SK-N-SH treated with all-trans-retinoic acid at 6 μM for 48 hours (cell line): ENCODE results near the gene TMEM147.

Experiments used
- ATAC-seq: fragments of 200-7000 bp; cut with Tn5 transposase; 3 replicates; pipeline ENCODE4 v1.9.1; 2020; ENCODE audit warnings: mild to moderate bottlenecking, moderate library complexity
- BACH2 ChIP-seq: fragments of 250-450 bp; sonication (Bioruptor Pico); IDR thresholded peaks from 2 replicates; pipeline ENCODE4 v1.9.0; 2021; ENCODE audit warnings: mild to moderate bottlenecking, borderline replicate concordance
- CREB5 ChIP-seq: fragments of 250-450 bp; sonication (Bioruptor Pico); IDR thresholded peaks from 2 replicates; pipeline ENCODE4 v1.5.1; 2020; ENCODE audit warnings: low read depth, mild to moderate bottlenecking, moderate library complexity
- CSDC2 ChIP-seq: fragments of 250-450 bp; sonication (Bioruptor Pico); IDR thresholded peaks from 2 replicates; pipeline ENCODE4 v1.5.0; 2020; ENCODE audit warnings: mild to moderate bottlenecking, moderate library complexity
- CSRNP3 ChIP-seq: fragments of 250-450 bp; sonication (Bioruptor Pico); IDR thresholded peaks from 2 replicates; pipeline ENCODE4 v1.5.1; 2021; ENCODE audit warnings: mild to moderate bottlenecking, moderate library complexity
- ESRRG ChIP-seq: fragments of 250-450 bp; sonication (Bioruptor Pico); IDR thresholded peaks from 2 replicates; pipeline ENCODE4 v1.6.1; 2021; ENCODE audit warnings: mild to moderate bottlenecking
- GLIS3 ChIP-seq: fragments of 250-450 bp; sonication (Bioruptor Pico); IDR thresholded peaks from 2 replicates; pipeline ENCODE4 v1.5.0; 2020; ENCODE audit warnings: mild to moderate bottlenecking, moderate library complexity
- ISL1 ChIP-seq: fragments of 250-450 bp; sonication (Bioruptor Pico); IDR thresholded peaks from 2 replicates; pipeline ENCODE4 v2.1.2; 2022; ENCODE audit warnings: mild to moderate bottlenecking, moderate library complexity
- OSR1 ChIP-seq: fragments of 250-450 bp; sonication (Bioruptor Pico); IDR thresholded peaks from 2 replicates; pipeline ENCODE4 v1.8.0; 2022; ENCODE audit warnings: moderate library complexity, mild to moderate bottlenecking, inconsistent platforms
- POU6F1 ChIP-seq: fragments of 250-450 bp; sonication (Bioruptor Pico); IDR thresholded peaks from 2 replicates; pipeline ENCODE4 v1.8.0; 2021; ENCODE audit warnings: low read depth, mild to moderate bottlenecking, moderate library complexity, borderline replicate concordance
- PPARA ChIP-seq: fragments of 250-450 bp; sonication (Bioruptor Pico); IDR thresholded peaks from 2 replicates; pipeline ENCODE4 v1.5.0; 2020; ENCODE audit warnings: mild to moderate bottlenecking, borderline replicate concordance
- RARB ChIP-seq: fragments of 250-450 bp; sonication (Bioruptor Pico); IDR thresholded peaks from 2 replicates; pipeline ENCODE4 v1.8.0; 2021; ENCODE audit warnings: mild to moderate bottlenecking, moderate library complexity
- SNAI2 ChIP-seq: fragments of 250-450 bp; sonication (Bioruptor Pico); IDR thresholded peaks from 2 replicates; pipeline ENCODE4 v1.5.0; 2020; ENCODE audit warnings: mild to moderate bottlenecking, moderate library complexity
- TCF4 ChIP-seq: fragments of 250-450 bp; sonication (Bioruptor Pico); IDR thresholded peaks from 2 replicates; pipeline ENCODE4 v1.8.0; 2021; ENCODE audit warnings: mild to moderate bottlenecking, moderate library complexity, borderline replicate concordance
- TOX ChIP-seq: fragments of 250-450 bp; sonication (Bioruptor Pico); IDR thresholded peaks from 2 replicates; pipeline ENCODE4 v1.8.0; 2021; ENCODE audit warnings: mild to moderate bottlenecking, moderate library complexity, borderline replicate concordance
- TSHZ2 ChIP-seq: fragments of 250-450 bp; sonication (Bioruptor Pico); IDR thresholded peaks from 2 replicates; pipeline ENCODE4 v1.5.0; 2020; ENCODE audit warnings: mild to moderate bottlenecking, moderate library complexity
- ZC3H10 ChIP-seq: fragments of 250-450 bp; sonication (Bioruptor Pico); IDR thresholded peaks from 2 replicates; pipeline ENCODE4 v1.5.1; 2021; ENCODE audit warnings: mild to moderate bottlenecking, moderate library complexity
- ZFP3 ChIP-seq: fragments of 250-450 bp; sonication (Bioruptor Pico); IDR thresholded peaks from 2 replicates; pipeline ENCODE4 v1.5.0; 2020; ENCODE audit warnings: mild to moderate bottlenecking, moderate library complexity
- ZFP30 ChIP-seq: fragments of 450-650 bp; formaldehyde crosslinking; IDR thresholded peaks from 2 replicates; pipeline ENCODE4 v1.5.0; 2022; ENCODE audit warnings: mild to moderate bottlenecking, moderate library complexity
- ZNF565 ChIP-seq: fragments of 450-650 bp; formaldehyde crosslinking; conservative IDR thresholded peaks from 2 replicates; pipeline ENCODE4 v1.5.0; 2020; ENCODE audit warnings: low read depth, mild to moderate bottlenecking, moderate library complexity
- ZNF70 ChIP-seq: fragments of 450-650 bp; formaldehyde crosslinking; IDR thresholded peaks from 2 replicates; pipeline ENCODE4 v1.5.0; 2020; ENCODE audit warnings: mild to moderate bottlenecking, moderate library complexity
- ZNF8 ChIP-seq: fragments of 450-650 bp; formaldehyde crosslinking; IDR thresholded peaks from 2 replicates; pipeline ENCODE4 v1.5.0; 2020; ENCODE audit warnings: mild to moderate bottlenecking, moderate library complexity

The TMEM147 gene

GRCh38 chr19:35533201-35533821, 12.1 kb upstream of the TMEM147 start, which contains the start of gene GAPDHS (continued):
- TF ChIP-seq TSHZ2 (CRISPR knock-in tag) (no peak), ISL1 (no peak), OSR1 (CRISPR knock-in tag) (no peak), GLIS3 (CRISPR knock-in tag) (no peak), ZNF8 (CRISPR knock-in tag) (no peak), CSDC2 (CRISPR knock-in tag) (no peak), ZFP30 (CRISPR knock-in tag) (no peak), ZFP3 (CRISPR knock-in tag) (no peak), ZC3H10 (CRISPR knock-in tag) (no peak), TOX (CRISPR knock-in tag) (no peak), ZNF565 (CRISPR knock-in tag) (no peak), RARB (CRISPR knock-in tag) (no peak), CREB5 (CRISPR knock-in tag) (no peak)
- TF ChIP-seq, all 23 proteins: peak for 0

- ATAC-seq: peak; percentile 37
- TF ChIP-seq ZNF565 (CRISPR knock-in tag): no peak
- TF ChIP-seq TSHZ2 (CRISPR knock-in tag): no peak
- TF ChIP-seq GLIS3 (CRISPR knock-in tag): no peak
- no peak for TF ChIP-seq ESRRG
These were observed 11.5 kb upstream of the TMEM147 start for GRCh38 chr19:35533822-35534392.

- ATAC-seq: no peak
- TF ChIP-seq BACH2 (no peak), TCF4 (no peak), POU6F1 (CRISPR knock-in tag) (no peak)
These were observed 10.5 kb upstream of the TMEM147 start for GRCh38 chr19:35534803-35535480.

- TF ChIP-seq ZC3H10 (CRISPR knock-in tag): no peak
- no peak for TF ChIP-seq CSRNP3 (CRISPR knock-in tag)
- no peak for TF ChIP-seq ZFP3 (CRISPR knock-in tag)
- no peak for TF ChIP-seq PPARA (CRISPR knock-in tag)
- TF ChIP-seq RARB (CRISPR knock-in tag): no peak
- TF ChIP-seq TCF4: no peak
- no peak for TF ChIP-seq OSR1 (CRISPR knock-in tag)
- no peak for TF ChIP-seq SNAI2 (CRISPR knock-in tag)
- no peak for TF ChIP-seq ISL1
- TF ChIP-seq BACH2: no peak
- TF ChIP-seq TSHZ2 (CRISPR knock-in tag): no peak
- no peak for TF ChIP-seq ZNF8 (CRISPR knock-in tag)
- TF ChIP-seq ZFP30 (CRISPR knock-in tag): no peak
- TF ChIP-seq ZNF70: no peak
- ATAC-seq: no peak
These were observed 6.1 kb upstream of the TMEM147 start for GRCh38 chr19:35539314-35539713.
